ENCODE results near the gene HSBP1L1.

- TF ChIP-seq POLR2A (IDR thresholded peaks at IDR 0.05; ENCODE audit: low read length) (no peak), GATA1 (IDR thresholded peaks at IDR 0.05; ENCODE audit: low read depth, low read length) (no peak)
Measured at GRCh38 chr18:80002468-80002867, 38.0 kb downstream of the HSBP1L1 start.
